OCI-LY3 (cell line): ENCODE data around the gene FRMD3.

Experiments
- EZH2phosphoT487 ChIP-seq: fragments of 200-600 bp; shearing (Covaris generic); IDR thresholded peaks from 2 replicates; pipeline ENCODE4 v1.6.1; 2018; ENCODE audit warnings: antibody characterized with exemption, mixed run types, low read depth
- TF ChIP-seq, protein P1 (sequence below): fragments of 200-600, 300-600 bp; sonication (generic); IDR thresholded peaks from 2 replicates; pipeline ENCODE4 v1.5.1; 2014; ENCODE audit warnings: antibody characterized with exemption, low read length, low read depth

DNA sequence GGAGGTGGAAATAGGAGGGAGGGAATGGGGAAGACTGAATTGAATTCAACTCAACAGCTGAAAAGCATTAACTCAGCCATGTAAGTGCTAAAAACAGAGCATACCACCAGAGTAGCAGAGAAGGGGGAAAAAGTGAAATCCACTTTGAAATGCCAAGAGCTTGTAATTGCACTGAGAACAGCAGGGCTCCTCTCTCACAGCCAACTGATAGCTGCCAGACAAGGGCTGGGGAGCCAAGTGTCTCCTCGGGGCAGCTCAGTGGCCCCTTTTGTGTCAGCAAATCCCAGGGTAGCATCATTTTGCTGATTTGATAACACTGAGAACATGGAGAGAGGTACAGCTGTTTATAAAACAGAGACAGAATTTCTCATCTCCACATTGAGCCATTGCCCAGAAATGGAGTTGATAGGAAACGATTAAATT is 182.5 kb downstream of the FRMD3 start:
- TF ChIP-seq, protein P1, sequence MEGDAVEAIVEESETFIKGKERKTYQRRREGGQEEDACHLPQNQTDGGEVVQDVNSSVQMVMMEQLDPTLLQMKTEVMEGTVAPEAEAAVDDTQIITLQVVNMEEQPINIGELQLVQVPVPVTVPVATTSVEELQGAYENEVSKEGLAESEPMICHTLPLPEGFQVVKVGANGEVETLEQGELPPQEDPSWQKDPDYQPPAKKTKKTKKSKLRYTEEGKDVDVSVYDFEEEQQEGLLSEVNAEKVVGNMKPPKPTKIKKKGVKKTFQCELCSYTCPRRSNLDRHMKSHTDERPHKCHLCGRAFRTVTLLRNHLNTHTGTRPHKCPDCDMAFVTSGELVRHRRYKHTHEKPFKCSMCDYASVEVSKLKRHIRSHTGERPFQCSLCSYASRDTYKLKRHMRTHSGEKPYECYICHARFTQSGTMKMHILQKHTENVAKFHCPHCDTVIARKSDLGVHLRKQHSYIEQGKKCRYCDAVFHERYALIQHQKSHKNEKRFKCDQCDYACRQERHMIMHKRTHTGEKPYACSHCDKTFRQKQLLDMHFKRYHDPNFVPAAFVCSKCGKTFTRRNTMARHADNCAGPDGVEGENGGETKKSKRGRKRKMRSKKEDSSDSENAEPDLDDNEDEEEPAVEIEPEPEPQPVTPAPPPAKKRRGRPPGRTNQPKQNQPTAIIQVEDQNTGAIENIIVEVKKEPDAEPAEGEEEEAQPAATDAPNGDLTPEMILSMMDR = no peak
- TF ChIP-seq EZH2phosphoT487 = no peak
